ENCODE data around the gene ABCD3. TPM values are rescaled to one million over a fixed set of nuclear protein-coding genes. Genes with fewer than 3 reads are reported as not detected.
A peak's percentile ranks its signal among the peaks of the same experiment; 100 is the strongest.

Gene ABCD3
- total and polyA plus RNA-seq, 2 of the 13 experiments (the other 11 are each of a cell fraction or from before 2014, with no cell fraction given) = 27.5 to 166 TPM

DNA sequence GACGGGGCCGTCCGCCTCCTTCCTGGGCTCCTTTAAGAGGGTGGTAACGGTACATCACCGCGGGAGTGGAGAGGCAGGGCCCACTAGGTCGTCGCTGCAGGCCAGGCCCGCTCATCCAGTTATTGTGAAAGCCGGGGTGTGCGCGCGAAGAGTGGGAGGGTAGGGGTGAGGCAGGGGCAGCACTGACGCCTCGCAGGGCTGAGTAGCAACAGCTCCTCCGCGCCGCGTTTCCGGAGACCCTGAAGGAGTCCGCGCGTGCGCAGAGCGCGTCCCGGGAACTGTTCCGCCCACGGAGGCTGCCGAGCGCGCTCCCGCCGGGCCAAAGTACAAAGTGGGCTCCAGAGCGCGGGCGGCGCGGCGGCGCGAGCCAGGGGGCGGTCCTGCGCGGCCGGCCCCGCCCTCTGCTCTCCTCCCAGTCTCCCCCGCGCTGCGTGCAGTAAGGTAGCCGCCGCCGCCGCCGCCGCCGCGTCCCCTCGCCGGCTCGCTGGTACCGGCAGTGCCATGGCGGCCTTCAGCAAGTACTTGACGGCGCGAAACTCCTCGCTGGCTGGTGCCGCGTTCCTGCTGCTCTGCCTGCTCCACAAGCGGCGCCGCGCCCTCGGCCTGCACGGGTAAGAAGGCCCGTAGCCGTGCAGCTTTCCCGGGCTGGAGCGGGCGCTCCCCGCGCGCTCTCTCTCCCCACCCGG is at the start of gene ABCD3 (continued):
- TF ChIP-seq, protein P1, sequence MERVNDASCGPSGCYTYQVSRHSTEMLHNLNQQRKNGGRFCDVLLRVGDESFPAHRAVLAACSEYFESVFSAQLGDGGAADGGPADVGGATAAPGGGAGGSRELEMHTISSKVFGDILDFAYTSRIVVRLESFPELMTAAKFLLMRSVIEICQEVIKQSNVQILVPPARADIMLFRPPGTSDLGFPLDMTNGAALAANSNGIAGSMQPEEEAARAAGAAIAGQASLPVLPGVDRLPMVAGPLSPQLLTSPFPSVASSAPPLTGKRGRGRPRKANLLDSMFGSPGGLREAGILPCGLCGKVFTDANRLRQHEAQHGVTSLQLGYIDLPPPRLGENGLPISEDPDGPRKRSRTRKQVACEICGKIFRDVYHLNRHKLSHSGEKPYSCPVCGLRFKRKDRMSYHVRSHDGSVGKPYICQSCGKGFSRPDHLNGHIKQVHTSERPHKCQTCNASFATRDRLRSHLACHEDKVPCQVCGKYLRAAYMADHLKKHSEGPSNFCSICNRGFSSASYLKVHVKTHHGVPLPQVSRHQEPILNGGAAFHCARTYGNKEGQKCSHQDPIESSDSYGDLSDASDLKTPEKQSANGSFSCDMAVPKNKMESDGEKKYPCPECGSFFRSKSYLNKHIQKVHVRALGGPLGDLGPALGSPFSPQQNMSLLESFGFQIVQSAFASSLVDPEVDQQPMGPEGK (CRISPR knock-in tag; IDR thresholded peaks at IDR 0.05) = peak; percentile 47; the same call in 1 of the 2 replicates
- TF ChIP-seq BRCA1 (CRISPR knock-in tag; IDR thresholded peaks at IDR 0.05) = no peak
- peak; percentile 54 for TF ChIP-seq BHLHE40 (IDR thresholded peaks at IDR 0.05; ENCODE audit: low read length)
- peak; percentile 36; the same call in 1 of the 2 replicates for TF ChIP-seq AKAP8 (CRISPR knock-in tag; IDR thresholded peaks at IDR 0.05)
- TF ChIP-seq KMT2B (CRISPR knock-in tag; IDR thresholded peaks at IDR 0.05) = peak; percentile 79
- TF ChIP-seq ZNF660 (CRISPR knock-in tag; IDR thresholded peaks at IDR 0.05; ENCODE audit: borderline replicate concordance, low read depth) = peak; percentile 39; the same call in 1 of the 2 replicates
- no peak for TF ChIP-seq ZNF432 (CRISPR knock-in tag; IDR thresholded peaks at IDR 0.05; ENCODE audit: borderline replicate concordance)
- TF ChIP-seq ZNF263 (CRISPR knock-in tag; IDR thresholded peaks at IDR 0.05) = no peak
- TF ChIP-seq ZNF326 (CRISPR knock-in tag; IDR thresholded peaks at IDR 0.05; ENCODE audit: borderline replicate concordance) = 0 out of 2 replicates have a peak, but pooled peaks have one; percentile 19
- TF ChIP-seq ATF6 (CRISPR knock-in tag; conservative IDR thresholded peaks at IDR 0.05) = no peak; the same call in 1 of the 2 replicates
- no peak for TF ChIP-seq SETDB1 (CRISPR knock-in tag; IDR thresholded peaks at IDR 0.05; ENCODE audit: borderline replicate concordance)
- no peak; the same call in 1 of the 2 replicates for TF ChIP-seq ZNF232 (CRISPR knock-in tag; IDR thresholded peaks at IDR 0.05; ENCODE audit: borderline replicate concordance)
- TF ChIP-seq ZFP41 (CRISPR knock-in tag; IDR thresholded peaks at IDR 0.05; ENCODE audit: borderline replicate concordance) = no peak
- no peak for TF ChIP-seq CCAR2 (optimal IDR thresholded peaks at IDR 0.05; ENCODE audit: low read depth, low read length)
- TF ChIP-seq ZNF558 (CRISPR knock-in tag; IDR thresholded peaks at IDR 0.05; ENCODE audit: borderline replicate concordance) = peak; percentile 81; the same call in 1 of the 2 replicates
- TF ChIP-seq, protein P2, sequence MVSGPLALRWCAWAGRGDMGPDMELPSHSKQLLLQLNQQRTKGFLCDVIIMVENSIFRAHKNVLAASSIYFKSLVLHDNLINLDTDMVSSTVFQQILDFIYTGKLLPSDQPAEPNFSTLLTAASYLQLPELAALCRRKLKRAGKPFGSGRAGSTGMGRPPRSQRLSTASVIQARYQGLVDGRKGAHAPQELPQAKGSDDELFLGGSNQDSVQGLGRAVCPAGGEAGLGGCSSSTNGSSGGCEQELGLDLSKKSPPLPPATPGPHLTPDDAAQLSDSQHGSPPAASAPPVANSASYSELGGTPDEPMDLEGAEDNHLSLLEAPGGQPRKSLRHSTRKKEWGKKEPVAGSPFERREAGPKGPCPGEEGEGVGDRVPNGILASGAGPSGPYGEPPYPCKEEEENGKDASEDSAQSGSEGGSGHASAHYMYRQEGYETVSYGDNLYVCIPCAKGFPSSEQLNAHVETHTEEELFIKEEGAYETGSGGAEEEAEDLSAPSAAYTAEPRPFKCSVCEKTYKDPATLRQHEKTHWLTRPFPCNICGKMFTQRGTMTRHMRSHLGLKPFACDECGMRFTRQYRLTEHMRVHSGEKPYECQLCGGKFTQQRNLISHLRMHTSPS (CRISPR knock-in tag; IDR thresholded peaks at IDR 0.05; ENCODE audit: low read depth) = 0 out of 2 replicates have a peak, but pooled peaks have one; percentile 24
- no peak for TF ChIP-seq ARNT (IDR thresholded peaks at IDR 0.05)
- no peak; the same call in 1 of the 2 replicates for TF ChIP-seq GABPA (IDR thresholded peaks at IDR 0.05; ENCODE audit: low read depth, low read length)
- TF ChIP-seq GABPA (CRISPR knock-in tag; IDR thresholded peaks at IDR 0.05; ENCODE audit: low read depth) = peak; percentile 68
- TF ChIP-seq CBFB (CRISPR knock-in tag; IDR thresholded peaks at IDR 0.05) = peak; percentile 67
- TF ChIP-seq DPF2 (CRISPR knock-in tag; IDR thresholded peaks at IDR 0.05; ENCODE audit: borderline replicate concordance, low read depth) = peak; percentile 17; the same call in 1 of the 2 replicates

All from HepG2 (cell line).